ENCODE results near the gene GIT2. TPM values are rescaled to one million over a fixed set of nuclear protein-coding genes. Genes with fewer than 3 reads are reported as not detected.
A peak's percentile ranks its signal among the peaks of the same experiment; 100 is the strongest.

GIT2 gene
- total and polyA plus RNA-seq, 2 experiments from 2014 or later: 15.8 to 20.9 TPM

DNA sequence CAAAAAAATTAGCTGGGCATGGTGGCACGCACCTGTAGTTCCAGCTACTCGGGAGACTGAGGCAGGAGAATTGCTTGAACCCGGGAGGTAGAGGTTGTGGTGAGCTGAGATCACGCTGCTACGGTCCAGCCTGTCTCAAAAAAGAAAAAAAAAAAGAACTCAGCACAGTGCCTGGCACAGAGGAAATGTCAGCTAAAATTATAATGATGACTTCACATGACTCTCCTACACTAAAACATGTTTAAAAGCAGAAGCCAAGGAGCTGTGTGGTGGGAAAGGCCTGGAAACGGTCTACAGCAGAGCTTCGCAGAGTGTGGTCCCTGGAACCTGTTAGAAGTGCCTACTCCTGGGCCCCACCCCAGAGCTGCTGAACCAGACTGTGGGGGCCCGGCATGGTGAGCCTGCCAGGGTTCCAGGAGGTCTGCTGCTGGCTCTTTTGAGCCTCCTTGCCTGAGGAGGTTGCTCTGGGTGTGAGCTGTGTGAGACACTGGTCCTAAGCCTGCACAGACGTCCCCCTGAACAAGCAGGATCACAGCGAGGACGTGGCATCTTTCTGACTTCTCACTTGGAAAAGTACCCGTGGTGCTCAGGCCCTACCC is 68.0 kb downstream of the GIT2 start:
- no peak overlapping the region for H3K27ac ChIP-seq (ENCODE audit: low read depth)
- H3K79me2 ChIP-seq (replicated peaks; ENCODE audit: insufficient read depth): no peaks in the 10 kb centered on the region
- H3K27me3 ChIP-seq (ENCODE audit: insufficient read depth): no peaks in the 10 kb centered on the region
- DNase-seq (ENCODE audit: low spot score) (no peak), ATAC-seq (no peak)
- Mint-ChIP-seq H3K9me3 (peaks cover 4% of the 10 kb centered on the region; the same call in 1 of the 3 replicates), H3K36me3 (ENCODE audit: low read depth) (peaks cover 24% of the 10 kb centered on the region), H3K4me3 (no peak overlapping the region), H3K4me1 (peaks cover 7% of the 10 kb centered on the region), H3K27ac (no peak overlapping the region), H3K27me3 (ENCODE audit: insufficient read depth, low read depth, poor library complexity) (peaks cover 11% of the 10 kb centered on the region)
- no peak overlapping the region for H3K4me2 ChIP-seq
- 0 out of 2 replicates have a peak, but pooled peaks cover 3% of the 10 kb centered on the region for H4K20me1 ChIP-seq (replicated peaks; ENCODE audit: insufficient read depth)
- TF ChIP-seq EZH2 (IDR thresholded peaks at IDR 0.05; ENCODE audit: low read depth, unreplicated experiment) (no peak), ZNF331 (CRISPR knock-in tag; IDR thresholded peaks at IDR 0.05; ENCODE audit: low read depth) (no peak)
- TF ChIP-seq, protein P1, sequence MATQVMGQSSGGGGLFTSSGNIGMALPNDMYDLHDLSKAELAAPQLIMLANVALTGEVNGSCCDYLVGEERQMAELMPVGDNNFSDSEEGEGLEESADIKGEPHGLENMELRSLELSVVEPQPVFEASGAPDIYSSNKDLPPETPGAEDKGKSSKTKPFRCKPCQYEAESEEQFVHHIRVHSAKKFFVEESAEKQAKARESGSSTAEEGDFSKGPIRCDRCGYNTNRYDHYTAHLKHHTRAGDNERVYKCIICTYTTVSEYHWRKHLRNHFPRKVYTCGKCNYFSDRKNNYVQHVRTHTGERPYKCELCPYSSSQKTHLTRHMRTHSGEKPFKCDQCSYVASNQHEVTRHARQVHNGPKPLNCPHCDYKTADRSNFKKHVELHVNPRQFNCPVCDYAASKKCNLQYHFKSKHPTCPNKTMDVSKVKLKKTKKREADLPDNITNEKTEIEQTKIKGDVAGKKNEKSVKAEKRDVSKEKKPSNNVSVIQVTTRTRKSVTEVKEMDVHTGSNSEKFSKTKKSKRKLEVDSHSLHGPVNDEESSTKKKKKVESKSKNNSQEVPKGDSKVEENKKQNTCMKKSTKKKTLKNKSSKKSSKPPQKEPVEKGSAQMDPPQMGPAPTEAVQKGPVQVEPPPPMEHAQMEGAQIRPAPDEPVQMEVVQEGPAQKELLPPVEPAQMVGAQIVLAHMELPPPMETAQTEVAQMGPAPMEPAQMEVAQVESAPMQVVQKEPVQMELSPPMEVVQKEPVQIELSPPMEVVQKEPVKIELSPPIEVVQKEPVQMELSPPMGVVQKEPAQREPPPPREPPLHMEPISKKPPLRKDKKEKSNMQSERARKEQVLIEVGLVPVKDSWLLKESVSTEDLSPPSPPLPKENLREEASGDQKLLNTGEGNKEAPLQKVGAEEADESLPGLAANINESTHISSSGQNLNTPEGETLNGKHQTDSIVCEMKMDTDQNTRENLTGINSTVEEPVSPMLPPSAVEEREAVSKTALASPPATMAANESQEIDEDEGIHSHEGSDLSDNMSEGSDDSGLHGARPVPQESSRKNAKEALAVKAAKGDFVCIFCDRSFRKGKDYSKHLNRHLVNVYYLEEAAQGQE (IDR thresholded peaks at IDR 0.05; ENCODE audit: unreplicated experiment): no peak
- H3K9me2 ChIP-seq (ENCODE audit: insufficient read depth): no peaks in the 10 kb centered on the region
- no peaks in the 10 kb centered on the region for H3K4me1 ChIP-seq (ENCODE audit: insufficient read depth)
- H3K36me3 ChIP-seq (ENCODE audit: insufficient read depth): no peaks in the 10 kb centered on the region; the same call in none of the 2 replicates
- no peaks in the 10 kb centered on the region for H3F3A ChIP-seq (replicated peaks; ENCODE audit: low read depth)
- H2AFZ ChIP-seq: no peak overlapping the region
- no peak overlapping the region for H3K4me3 ChIP-seq

DNA sequence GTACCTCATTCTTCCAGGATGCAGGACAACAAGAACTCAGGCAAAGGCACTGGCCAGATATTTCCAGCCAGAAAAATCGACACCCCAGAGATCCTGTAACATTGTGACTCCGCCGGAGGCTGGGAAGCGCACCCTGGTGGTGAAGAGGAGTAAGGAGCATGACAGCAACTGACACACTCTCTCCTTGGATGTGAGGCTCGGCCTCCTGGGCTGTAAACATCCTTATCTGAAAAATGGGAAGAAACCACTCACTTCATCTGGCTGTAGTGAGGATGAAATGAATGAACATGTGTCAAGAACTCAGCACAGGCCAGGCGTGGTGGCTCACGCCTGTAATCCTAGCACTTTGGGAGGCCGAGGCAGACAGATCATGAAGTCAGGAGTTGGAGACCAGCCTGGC is 68.5 kb downstream of the GIT2 start:
- peak; percentile 75 for ATAC-seq
- DNase-seq (ENCODE audit: low spot score): peak; percentile 74
- peak overlapping the region; percentile 74 for H3K27ac Mint-ChIP-seq

More for the DNA sequence above, 68.5 kb downstream of the GIT2 start:
- no peak overlapping the region for H3K4me2 ChIP-seq
- Mint-ChIP-seq H3K4me3 (no peak overlapping the region; the same call in 2 of the 3 replicates), H3K27me3 (ENCODE audit: insufficient read depth, low read depth, poor library complexity) (peaks cover 11% of the 10 kb centered on the region), H3K4me1 (peaks cover 8% of the 10 kb centered on the region), H3K36me3 (ENCODE audit: low read depth) (peaks cover 21% of the 10 kb centered on the region), H3K9me3 (peaks cover 4% of the 10 kb centered on the region; the same call in 1 of the 3 replicates)
- no peak overlapping the region for H3K27ac ChIP-seq (ENCODE audit: low read depth)
- H3K27me3 ChIP-seq (ENCODE audit: insufficient read depth): no peaks in the 10 kb centered on the region
- no peaks in the 10 kb centered on the region for H3K79me2 ChIP-seq (replicated peaks; ENCODE audit: insufficient read depth)
- 0 out of 2 replicates have a peak, but pooled peaks cover 2% of the 10 kb centered on the region for H4K20me1 ChIP-seq (replicated peaks; ENCODE audit: insufficient read depth)
- H3F3A ChIP-seq (replicated peaks; ENCODE audit: low read depth): no peaks in the 10 kb centered on the region
- no peak overlapping the region for H2AFZ ChIP-seq
- no peak overlapping the region for H3K4me3 ChIP-seq
- TF ChIP-seq STAT1 (IDR thresholded peaks at IDR 0.05; ENCODE audit: unreplicated experiment): no peak
- TF ChIP-seq, protein P2, sequence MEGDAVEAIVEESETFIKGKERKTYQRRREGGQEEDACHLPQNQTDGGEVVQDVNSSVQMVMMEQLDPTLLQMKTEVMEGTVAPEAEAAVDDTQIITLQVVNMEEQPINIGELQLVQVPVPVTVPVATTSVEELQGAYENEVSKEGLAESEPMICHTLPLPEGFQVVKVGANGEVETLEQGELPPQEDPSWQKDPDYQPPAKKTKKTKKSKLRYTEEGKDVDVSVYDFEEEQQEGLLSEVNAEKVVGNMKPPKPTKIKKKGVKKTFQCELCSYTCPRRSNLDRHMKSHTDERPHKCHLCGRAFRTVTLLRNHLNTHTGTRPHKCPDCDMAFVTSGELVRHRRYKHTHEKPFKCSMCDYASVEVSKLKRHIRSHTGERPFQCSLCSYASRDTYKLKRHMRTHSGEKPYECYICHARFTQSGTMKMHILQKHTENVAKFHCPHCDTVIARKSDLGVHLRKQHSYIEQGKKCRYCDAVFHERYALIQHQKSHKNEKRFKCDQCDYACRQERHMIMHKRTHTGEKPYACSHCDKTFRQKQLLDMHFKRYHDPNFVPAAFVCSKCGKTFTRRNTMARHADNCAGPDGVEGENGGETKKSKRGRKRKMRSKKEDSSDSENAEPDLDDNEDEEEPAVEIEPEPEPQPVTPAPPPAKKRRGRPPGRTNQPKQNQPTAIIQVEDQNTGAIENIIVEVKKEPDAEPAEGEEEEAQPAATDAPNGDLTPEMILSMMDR (conservative IDR thresholded peaks at IDR 0.05; ENCODE audit: low read depth in 2 of 2): peak; percentile 84
- no peaks in the 10 kb centered on the region for H3K4me1 ChIP-seq (ENCODE audit: insufficient read depth)
- no peaks in the 10 kb centered on the region for H3K9me2 ChIP-seq (ENCODE audit: insufficient read depth)
- H3K36me3 ChIP-seq (ENCODE audit: insufficient read depth): no peaks in the 10 kb centered on the region; the same call in none of the 2 replicates

Measured in GM23338 (cell line).